Fibroblast of lung (primary cell): ENCODE measurements around the gene ANKEF1.

Experiments
- CTCF ChIP-seq, 2 donors: IDR thresholded peaks in 1 of 2; conservative IDR thresholded peaks in 1 of 2; 1 replicate in 1 of 2; 2 replicates in 1 of 2; pipeline ENCODE4 v1.5.1; 2011 to 2012; ENCODE audit warnings: low read length in 2 of 2, control low read depth in 1 of 2, inconsistent platforms in 1 of 2, low read depth in 1 of 2, mild to moderate bottlenecking in 1 of 2
- EZH2 ChIP-seq: IDR thresholded peaks from 2 replicates; pipeline ENCODE4 v1.5.1; 2012; ENCODE audit warnings: low read length, control low read depth, mild to moderate bottlenecking; ENCODE audit errors: missing control alignments

- TF ChIP-seq CTCF (conservative IDR thresholded peaks at IDR 0.05 in 1 of 2, IDR thresholded peaks at IDR 0.05 in 1 of 2; ENCODE audit: low read depth in 1 of 2, low read length in 2 of 2): no peak
- TF ChIP-seq EZH2: no peak
Measured at GRCh38 chr20:10042086-10042485, 7.3 kb downstream of the ANKEF1 start.
